HL-60 (cell line): Measurements from ENCODE around the gene LPCAT2.

Experiments used
- TF ChIP-seq, protein P1 (sequence below): IDR thresholded peaks from one replicate; pipeline ENCODE4 v1.5.1; 2011; ENCODE audit warnings: low read length, control low read depth, inconsistent platforms; ENCODE audit not compliant: insufficient read depth
- TF ChIP-seq, protein P2 (sequence below): IDR thresholded peaks from 2 replicates; pipeline ENCODE4 v1.6.1; 2012; ENCODE audit warnings: low read depth; ENCODE audit not compliant: insufficient replicate concordance

DNA sequence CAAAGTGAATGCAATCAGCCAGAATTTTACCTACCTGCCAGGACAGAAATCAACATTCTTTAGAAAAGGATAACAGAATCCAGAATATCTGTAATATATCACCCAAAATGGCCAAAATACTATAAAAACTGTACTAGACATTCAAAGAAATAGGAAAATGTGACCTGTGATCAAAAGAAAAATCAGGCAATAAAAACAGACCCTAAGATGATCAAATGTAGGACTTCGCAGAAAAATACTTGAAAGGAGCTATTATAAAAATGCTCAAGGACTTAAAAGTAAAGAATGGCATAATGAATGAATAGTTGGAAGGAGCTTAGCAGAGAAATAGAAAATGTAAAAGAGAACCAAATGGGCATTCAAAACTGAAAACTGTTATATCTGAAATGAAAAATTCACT is 4.1 kb downstream of the LPCAT2 start:
- TF ChIP-seq, protein P1, sequence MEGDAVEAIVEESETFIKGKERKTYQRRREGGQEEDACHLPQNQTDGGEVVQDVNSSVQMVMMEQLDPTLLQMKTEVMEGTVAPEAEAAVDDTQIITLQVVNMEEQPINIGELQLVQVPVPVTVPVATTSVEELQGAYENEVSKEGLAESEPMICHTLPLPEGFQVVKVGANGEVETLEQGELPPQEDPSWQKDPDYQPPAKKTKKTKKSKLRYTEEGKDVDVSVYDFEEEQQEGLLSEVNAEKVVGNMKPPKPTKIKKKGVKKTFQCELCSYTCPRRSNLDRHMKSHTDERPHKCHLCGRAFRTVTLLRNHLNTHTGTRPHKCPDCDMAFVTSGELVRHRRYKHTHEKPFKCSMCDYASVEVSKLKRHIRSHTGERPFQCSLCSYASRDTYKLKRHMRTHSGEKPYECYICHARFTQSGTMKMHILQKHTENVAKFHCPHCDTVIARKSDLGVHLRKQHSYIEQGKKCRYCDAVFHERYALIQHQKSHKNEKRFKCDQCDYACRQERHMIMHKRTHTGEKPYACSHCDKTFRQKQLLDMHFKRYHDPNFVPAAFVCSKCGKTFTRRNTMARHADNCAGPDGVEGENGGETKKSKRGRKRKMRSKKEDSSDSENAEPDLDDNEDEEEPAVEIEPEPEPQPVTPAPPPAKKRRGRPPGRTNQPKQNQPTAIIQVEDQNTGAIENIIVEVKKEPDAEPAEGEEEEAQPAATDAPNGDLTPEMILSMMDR = no peak
- TF ChIP-seq, protein P2, sequence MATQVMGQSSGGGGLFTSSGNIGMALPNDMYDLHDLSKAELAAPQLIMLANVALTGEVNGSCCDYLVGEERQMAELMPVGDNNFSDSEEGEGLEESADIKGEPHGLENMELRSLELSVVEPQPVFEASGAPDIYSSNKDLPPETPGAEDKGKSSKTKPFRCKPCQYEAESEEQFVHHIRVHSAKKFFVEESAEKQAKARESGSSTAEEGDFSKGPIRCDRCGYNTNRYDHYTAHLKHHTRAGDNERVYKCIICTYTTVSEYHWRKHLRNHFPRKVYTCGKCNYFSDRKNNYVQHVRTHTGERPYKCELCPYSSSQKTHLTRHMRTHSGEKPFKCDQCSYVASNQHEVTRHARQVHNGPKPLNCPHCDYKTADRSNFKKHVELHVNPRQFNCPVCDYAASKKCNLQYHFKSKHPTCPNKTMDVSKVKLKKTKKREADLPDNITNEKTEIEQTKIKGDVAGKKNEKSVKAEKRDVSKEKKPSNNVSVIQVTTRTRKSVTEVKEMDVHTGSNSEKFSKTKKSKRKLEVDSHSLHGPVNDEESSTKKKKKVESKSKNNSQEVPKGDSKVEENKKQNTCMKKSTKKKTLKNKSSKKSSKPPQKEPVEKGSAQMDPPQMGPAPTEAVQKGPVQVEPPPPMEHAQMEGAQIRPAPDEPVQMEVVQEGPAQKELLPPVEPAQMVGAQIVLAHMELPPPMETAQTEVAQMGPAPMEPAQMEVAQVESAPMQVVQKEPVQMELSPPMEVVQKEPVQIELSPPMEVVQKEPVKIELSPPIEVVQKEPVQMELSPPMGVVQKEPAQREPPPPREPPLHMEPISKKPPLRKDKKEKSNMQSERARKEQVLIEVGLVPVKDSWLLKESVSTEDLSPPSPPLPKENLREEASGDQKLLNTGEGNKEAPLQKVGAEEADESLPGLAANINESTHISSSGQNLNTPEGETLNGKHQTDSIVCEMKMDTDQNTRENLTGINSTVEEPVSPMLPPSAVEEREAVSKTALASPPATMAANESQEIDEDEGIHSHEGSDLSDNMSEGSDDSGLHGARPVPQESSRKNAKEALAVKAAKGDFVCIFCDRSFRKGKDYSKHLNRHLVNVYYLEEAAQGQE = no peak
